Thyroid gland (tissue), 4 donors: ENCODE results near the gene PSMG4. TPM values are rescaled to one million over a fixed set of nuclear protein-coding genes. Genes with fewer than 3 reads are reported as not detected.
"Not testable (repeated sequence)": the region's sequence is repeated elsewhere in the genome, so short reads cannot be mapped to it uniquely, and the experiment has no call there.

Experiments used
- DNase-seq, 2 donors: peaks; one replicate each; pipeline ENCODE4 v3.0.0-alpha.2; 2019
- H3K27ac ChIP-seq, 3 donors: fragments of 200-600 bp; sonication (generic); 1 replicate in 2 of 3; 2 replicates in 1 of 3; pipeline ENCODE4 v1.5.1; 2016 to 2019; ENCODE audit warnings: mild to moderate bottlenecking in 1 of 3, moderate library complexity in 1 of 3
- H3K27me3 ChIP-seq: fragments of 200-600 bp; sonication (generic); one replicate; pipeline ENCODE4 v1.5.1; 2019
- H3K36me3 ChIP-seq, 2 donors: fragments of 200-600 bp; sonication (generic); one replicate each; pipeline ENCODE4 v1.5.1; 2016 to 2019
- H3K4me1 ChIP-seq, 2 donors: fragments of 200-600 bp; sonication (generic); one replicate each; pipeline ENCODE4 v1.5.1; 2017 to 2019
- H3K4me3 ChIP-seq, 3 donors: fragments of 200-600 bp; sonication (generic); replicated peaks in 1 of 3; 1 replicate in 2 of 3; 2 replicates in 1 of 3; pipeline ENCODE4 v1.5.1; 2016; ENCODE audit warnings: mild to moderate bottlenecking in 1 of 3
- H3K9me3 ChIP-seq: fragments of 200-600 bp; sonication (generic); one replicate; pipeline ENCODE4 v1.5.1; 2017
- CTCF ChIP-seq, 6 experiments: fragments of 200-600 bp in 3 of 6; fragments of 450-650 bp in 3 of 6; sonication (generic) in 3 of 6; IDR thresholded peaks; one replicate each; pipeline ENCODE4 v1.5.1; 2016 to 2019; ENCODE audit warnings: antibody characterized with exemption in 6 of 6, mild to moderate bottlenecking in 2 of 6, inconsistent platforms in 1 of 6, moderate library complexity in 1 of 6
- POLR2A ChIP-seq, 2 donors: fragments of 450-650 bp; IDR thresholded peaks; one replicate each; pipeline ENCODE4 v1.6.1; 2017; ENCODE audit warnings: antibody characterized with exemption in 2 of 2, mild to moderate bottlenecking in 2 of 2, moderate library complexity in 1 of 2
- WGBS, 2 donors: methylation state at CpG; one replicate each; pipeline ENCODE4 v1.1.5; 2017; 5-methylcytosine and 5-hydroxymethylcytosine counted together
- intact Hi-C: fragments of 100-400 bp; cut with DNase I; formaldehyde crosslinking; loops from one replicate; pipeline ENCODE4 v1.15.1; 2023
- total RNA-seq, 4 donors: library from RNA; depleted of rRNA; stranded (reverse); fragments of >200 nt; gene quantifications; one replicate each; pipeline ENCODE4 v1.2.3, GENCODE V29; 2016

Gene PSMG4
- total RNA-seq, 4 donors from 2014 or later, result 19.6 to 41.8 (median 34.4) TPM

- Histone ChIP-seq H3K36me3 (no peaks in the 10 kb centered on the region), H3K9me3 (no peaks in the 10 kb centered on the region), H3K27me3 (no peaks in the 10 kb centered on the region), H3K27ac (no peak overlapping the region), H3K4me1 (no peaks in the 10 kb centered on the region), H3K4me3 (no peak overlapping the region)
- intact Hi-C loops, result no loop called here
- DNase-seq, result no peak
- WGBS, 2 donors, result 88 to 90% methylated on average over 13 of the region's 13 CpGs
- TF ChIP-seq POLR2A (IDR thresholded peaks at IDR 0.05) (no peak), CTCF (IDR thresholded peaks at IDR 0.05) (no peak)
Observed at GRCh38 chr6:3239110-3239830, 19.5 kb upstream of the PSMG4 start.

GRCh38 chr6:3240595-3240994, 18.2 kb upstream of the PSMG4 start:
- Histone ChIP-seq H3K27ac (no peak overlapping the region), H3K9me3 (no peaks in the 10 kb centered on the region), H3K27me3 (no peaks in the 10 kb centered on the region), H3K4me1 (no peaks in the 10 kb centered on the region), H3K36me3 (no peaks in the 10 kb centered on the region), H3K4me3 (no peak overlapping the region)
- WGBS, 2 donors, result 85 to 91% methylated on average over 7 of the region's 7 CpGs
- intact Hi-C loops, result no loop called here
- TF ChIP-seq POLR2A (IDR thresholded peaks at IDR 0.05), result no peak
- no peak for TF ChIP-seq CTCF (IDR thresholded peaks at IDR 0.05)
- DNase-seq, result no peak

GRCh38 chr6:3241745-3242144, 17.0 kb upstream of the PSMG4 start:
- H3K4me3 ChIP-seq, H3K27me3 ChIP-seq, DNase-seq, H3K4me1 ChIP-seq, H3K9me3 ChIP-seq, H3K36me3 ChIP-seq, H3K27ac ChIP-seq, intact Hi-C loops: not testable (repeated sequence)
- 93 to 94% methylated on average over 4 of the region's 4 CpGs for WGBS, 2 donors

- intact Hi-C loops, result no loop called here
- DNase-seq, result no peak
Observed at GRCh38 chr6:3242768-3243167, 16.0 kb upstream of the PSMG4 start.

GRCh38 chr6:3244003-3244831, 14.5 kb upstream of the PSMG4 start:
- TF ChIP-seq CTCF (IDR thresholded peaks at IDR 0.05), result no peak
- H3K9me3 ChIP-seq, result no peaks in the 10 kb centered on the region
- H3K4me3 ChIP-seq, result no peak overlapping the region
- H3K4me1 ChIP-seq, result peaks cover 0 to 7% of the 10 kb centered on the region in 2 donors
- DNase-seq, result peak in 1 of 2 donors; percentile 22
- intact Hi-C loops, result no loop called here
- no peaks in the 10 kb centered on the region for H3K27me3 ChIP-seq
- H3K36me3 ChIP-seq, result no peaks in the 10 kb centered on the region
- 78 to 79% methylated on average over 8 of the region's 8 CpGs for WGBS, 2 donors
- no peak overlapping the region for H3K27ac ChIP-seq

More at GRCh38 chr6:3242768-3243167, 16.0 kb upstream of the PSMG4 start:
- WGBS, 2 donors, result 86 to 90% methylated on average over 4 of the region's 4 CpGs
- Histone ChIP-seq H3K36me3 (no peaks in the 10 kb centered on the region), H3K27ac (no peak overlapping the region), H3K9me3 (no peaks in the 10 kb centered on the region), H3K4me1 (peaks cover 0 to under 1% of the 10 kb centered on the region in 2 donors), H3K27me3 (no peaks in the 10 kb centered on the region), H3K4me3 (no peak overlapping the region)
- TF ChIP-seq CTCF (IDR thresholded peaks at IDR 0.05), result no peak
- TF ChIP-seq POLR2A (IDR thresholded peaks at IDR 0.05), result no peak

GRCh38 chr6:3244832-3245161, 13.9 kb upstream of the PSMG4 start:
- H3K4me3 ChIP-seq, H3K27ac ChIP-seq, H3K4me1 ChIP-seq, DNase-seq, H3K36me3 ChIP-seq, intact Hi-C loops, H3K9me3 ChIP-seq, H3K27me3 ChIP-seq: not testable (repeated sequence)
- WGBS, 2 donors, result 94 to 95% methylated on average over 7 of the region's 7 CpGs
